Stimulated activated naive CD8-positive, alpha-beta T cell treated with anti-CD3 and anti-CD28 coated beads, Interleukin-15, Interleukin-2, amounts not matched to agents 100 U/mL and 50 U/mL, for 24 hours (primary cell): ENCODE measurements around the gene TMEM161A.
"Not testable (repeated sequence)": the region's sequence is repeated elsewhere in the genome, so short reads cannot be mapped to it uniquely, and the experiment has no call there.

Source experiments
- ATAC-seq: fragments of 150-1000 bp; cut with Tn5 transposase; one replicate; pipeline ENCODE4 v1.10.0; 2021
- DNase-seq: peaks from one replicate; pipeline ENCODE4 v3.0.0; 2021

The TMEM161A gene

DNA sequence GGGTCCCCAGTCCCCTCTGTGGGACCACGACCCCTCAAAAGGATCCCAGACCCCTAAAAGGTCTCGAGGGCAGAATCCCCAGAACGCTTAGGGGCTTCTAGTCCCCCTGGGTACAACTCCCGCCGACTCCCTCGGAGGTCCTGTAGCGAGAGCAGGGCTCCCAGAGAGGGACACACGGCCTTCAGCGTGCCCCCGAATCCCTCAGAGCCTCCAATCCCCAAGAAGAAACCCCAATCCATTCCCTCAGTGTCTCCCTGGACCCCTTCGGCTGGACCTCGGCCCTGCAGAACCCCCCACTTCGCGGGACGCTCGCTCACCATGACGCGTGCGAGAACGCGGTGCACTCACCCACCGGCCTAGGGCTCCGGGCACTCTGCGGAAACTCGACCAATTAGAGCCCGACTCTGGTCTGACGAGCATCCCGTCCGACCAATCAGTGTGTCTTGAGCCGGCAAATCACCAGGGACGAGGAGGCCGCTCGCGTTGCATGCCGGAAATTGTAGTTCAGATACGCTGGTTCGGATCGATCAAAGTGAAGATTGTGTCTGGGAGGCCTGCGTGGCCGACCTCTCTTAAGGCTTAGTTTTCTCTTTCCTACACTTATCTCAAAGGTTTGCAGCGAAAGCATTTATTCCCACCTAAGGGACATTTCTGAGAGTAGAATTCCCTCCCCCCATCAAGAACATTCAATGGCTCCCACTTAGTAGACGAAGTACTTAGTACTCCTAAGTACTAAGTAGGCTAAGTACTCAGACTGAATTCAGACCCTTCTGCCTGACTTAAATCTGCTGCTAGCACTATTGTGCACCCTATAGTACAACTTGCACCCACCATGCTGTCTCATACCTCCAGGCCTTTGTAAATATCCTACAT is at the start of gene TMEM161A:
TSS of gene TMEM161A (minus strand) at position 370 of the 873 bp plus-strand sequence. CDS start at position 320, 50 bp downstream.
- DNase-seq (peak; percentile 96), ATAC-seq (peak; percentile 100)

DNA sequence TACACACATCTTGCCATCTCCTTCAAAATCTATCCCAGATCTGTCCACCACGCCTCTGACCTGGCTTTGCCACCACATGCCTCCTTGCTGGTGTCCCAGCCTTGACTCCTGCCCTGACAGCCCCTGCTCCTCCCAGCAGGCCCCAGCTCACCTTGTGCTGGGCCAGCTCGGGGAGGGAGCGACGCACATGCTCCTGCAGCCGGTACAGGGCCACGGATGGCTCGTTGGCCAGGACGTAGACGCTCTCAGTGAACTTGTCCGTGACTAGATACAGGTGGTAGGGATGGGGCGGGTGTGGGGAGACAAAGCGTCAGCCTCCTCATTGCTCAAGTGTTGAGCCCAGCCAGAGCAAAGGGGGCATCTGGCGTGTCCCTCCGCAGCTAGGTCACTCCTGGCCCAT is 48.5 kb upstream of the TMEM161A start:
- ATAC-seq (no peak), DNase-seq (no peak)

DNA sequence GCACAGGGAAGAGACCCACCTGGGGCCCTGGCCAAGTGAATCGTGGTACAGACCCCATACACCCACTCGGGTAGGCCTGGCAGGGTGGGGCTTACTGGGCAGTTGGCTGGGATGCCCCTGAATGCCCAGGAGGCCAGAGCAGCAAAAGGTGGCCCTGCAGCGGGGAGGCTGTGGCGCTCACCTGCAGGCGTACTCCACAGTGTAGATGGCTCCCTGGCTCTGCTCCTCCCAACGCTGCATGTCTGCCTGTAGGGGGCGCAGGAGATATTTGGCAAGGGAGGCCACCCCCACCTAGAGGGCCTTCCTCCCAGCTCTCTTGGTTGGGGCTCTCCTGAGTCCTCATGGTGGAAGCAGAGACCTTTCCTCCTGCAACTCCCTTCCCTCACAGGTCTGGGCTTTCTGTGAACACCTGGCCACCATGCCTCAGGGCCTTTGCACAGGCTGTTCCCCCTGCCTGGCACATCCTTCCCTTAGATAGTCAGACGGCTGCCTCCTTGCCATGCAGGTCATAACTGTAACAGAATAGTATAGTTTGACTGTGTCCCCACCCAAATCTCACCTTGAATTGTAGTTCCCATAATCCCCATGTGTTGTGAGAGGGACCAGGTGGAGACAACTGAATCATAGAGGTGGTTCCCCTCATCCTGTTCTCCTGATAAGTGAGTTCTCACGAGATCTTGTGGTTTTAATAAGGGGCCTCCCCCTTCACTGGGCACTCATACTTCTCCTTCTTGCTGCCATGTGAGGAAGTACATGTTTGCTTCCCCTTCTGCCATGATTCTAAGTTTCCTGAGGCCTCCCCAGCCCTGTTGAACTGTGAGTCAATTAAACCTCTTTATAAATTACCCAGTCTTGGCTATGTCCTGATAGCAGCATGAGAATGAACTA is 47.8 kb upstream of the TMEM161A start:
- ATAC-seq: peak; percentile 87
- DNase-seq: peak; percentile 76

DNA sequence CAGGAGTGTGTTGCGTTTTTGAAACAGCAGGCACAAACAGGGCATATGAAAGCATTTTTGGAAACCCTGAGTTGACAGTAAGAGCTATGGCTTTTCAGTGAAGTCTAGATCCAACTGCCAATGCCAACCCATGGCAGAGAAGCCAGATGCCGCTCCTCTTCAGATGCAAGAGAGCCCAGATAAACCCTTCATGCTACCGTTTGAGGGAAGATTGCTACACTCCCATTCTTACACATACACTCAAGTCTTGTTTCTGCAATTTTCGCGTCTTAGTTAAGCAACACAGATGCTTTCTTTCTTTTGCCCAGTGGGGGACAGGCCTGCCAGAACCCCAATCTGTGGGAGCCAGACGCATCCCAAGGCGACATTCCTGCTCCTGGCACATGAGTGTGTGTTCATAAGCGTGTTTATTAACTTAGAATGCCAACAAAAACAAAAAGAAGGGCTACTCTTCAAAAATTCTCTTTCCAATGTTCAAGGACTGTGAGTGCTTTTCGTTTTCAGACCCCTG is 43.3 kb upstream of the TMEM161A start:
- DNase-seq (no peak), ATAC-seq (no peak)

DNA sequence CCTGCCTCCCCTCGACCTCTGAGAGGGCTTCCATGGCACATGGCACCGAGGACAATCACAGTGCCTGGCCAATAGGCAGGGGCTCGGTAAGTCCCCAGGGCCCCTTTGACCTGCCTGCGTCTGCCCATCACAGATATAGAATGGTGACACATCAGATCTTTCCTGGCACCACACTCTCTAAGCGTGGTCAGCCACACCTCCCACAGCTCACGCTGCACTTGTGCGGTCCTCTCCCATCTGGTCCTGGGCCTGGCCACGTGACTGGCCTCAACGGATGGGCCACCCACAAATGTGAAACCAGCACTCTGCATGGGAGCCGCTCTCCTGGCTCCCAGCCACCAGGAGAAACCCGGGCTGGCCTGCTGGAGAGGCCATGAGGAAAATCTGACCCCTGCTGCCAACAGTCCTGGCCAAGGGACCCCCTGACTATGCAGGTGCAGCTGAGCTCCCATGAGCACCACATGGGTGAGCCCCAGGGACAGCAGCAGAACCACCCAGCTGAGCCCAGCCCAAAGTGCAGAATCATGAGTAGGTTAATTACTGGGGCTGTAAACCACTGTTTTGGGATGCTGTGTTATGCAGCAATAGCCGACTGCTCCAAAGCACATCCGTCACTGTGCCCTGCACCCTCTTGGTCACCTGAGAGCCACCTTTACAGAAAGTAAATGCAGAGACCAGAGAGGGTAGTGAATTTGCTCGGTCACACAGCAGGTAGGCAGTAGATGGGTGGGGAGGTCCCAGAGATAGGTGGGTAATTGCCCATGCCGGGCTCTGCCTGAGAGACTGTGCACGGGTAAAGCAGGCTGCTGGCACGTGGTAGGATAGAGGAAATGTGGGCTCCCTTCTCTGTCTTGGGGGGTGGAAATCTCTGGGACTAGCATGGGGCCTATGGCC is 41.5 kb upstream of the TMEM161A start:
- DNase-seq: no peak
- ATAC-seq: peak; percentile 11

DNA sequence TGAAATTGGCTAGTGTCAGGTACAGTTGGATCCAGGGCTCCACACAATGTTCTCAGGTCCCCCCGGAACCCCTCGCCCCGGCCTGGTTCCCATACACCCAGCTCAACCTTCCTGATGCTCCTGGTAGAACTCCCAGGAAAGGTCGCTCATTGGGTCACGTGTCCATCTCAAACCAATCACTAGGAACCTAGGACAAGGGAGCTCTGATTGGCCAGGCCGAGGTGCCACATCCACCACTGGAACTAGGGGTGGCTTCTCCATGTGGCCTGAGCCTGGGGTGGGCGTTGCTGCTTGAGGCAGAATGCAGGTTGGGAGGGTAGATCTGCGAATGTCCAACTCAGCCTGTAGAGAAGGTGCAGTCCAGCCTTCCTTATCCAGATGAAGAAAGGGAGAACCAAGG is 38.7 kb upstream of the TMEM161A start:
- DNase-seq (no peak), ATAC-seq (no peak)

DNA sequence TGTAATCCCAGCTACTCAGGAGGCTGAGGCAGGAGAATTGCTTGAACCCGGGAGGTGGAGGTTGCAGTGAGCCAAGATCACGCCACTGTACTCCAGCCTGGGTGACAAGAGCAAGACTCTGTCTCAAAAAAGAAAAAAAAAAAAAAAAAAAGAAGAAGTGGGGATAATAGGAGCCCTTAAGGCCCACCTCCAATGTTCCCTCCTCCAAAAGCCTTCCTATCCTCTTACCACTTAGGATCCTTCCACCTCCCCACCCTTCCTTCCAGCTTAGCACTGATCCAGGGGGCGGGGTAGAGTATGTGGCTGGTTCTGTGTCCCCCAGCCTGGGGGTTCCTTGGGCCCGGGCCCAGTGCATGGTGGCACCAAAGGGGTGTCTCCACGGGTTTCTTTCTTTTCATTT is 35.0 kb upstream of the TMEM161A start:
- DNase-seq, ATAC-seq: not testable (repeated sequence)

DNA sequence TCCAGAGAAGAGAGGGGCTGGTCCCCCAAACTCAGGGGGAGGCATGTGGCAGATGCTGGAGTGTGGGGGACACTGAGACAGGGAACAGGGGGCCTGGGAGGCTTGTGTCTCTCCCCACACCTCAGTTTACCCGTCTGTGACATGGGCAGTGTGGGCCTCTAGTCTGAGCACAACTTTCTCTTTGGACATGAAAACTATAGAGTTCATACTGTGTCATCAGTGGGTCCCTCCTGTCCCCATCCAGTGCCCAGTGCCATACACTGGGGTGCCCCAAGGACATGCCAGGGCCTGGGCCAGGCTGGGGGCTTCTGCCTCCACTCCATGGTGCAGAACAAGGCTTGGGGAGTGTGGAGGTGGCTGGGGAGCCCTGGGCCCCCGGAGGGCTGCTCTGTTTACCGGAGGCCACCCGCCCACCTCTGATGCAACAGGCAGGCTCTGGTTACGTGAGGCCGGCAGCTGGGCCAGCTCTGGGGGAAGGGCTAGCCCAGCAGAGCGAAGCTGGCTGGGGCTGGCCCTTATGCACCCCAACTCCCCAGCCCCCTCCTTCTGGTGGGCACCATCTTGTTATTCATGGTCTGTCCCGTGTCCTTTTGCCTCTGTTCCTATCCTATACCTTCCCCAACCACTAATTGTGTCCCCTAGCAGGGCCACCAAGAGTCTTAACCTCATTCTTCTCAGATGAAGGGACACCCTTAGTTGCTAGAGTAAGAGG is 33.7 kb upstream of the TMEM161A start:
- ATAC-seq: no peak
- DNase-seq: no peak

DNA sequence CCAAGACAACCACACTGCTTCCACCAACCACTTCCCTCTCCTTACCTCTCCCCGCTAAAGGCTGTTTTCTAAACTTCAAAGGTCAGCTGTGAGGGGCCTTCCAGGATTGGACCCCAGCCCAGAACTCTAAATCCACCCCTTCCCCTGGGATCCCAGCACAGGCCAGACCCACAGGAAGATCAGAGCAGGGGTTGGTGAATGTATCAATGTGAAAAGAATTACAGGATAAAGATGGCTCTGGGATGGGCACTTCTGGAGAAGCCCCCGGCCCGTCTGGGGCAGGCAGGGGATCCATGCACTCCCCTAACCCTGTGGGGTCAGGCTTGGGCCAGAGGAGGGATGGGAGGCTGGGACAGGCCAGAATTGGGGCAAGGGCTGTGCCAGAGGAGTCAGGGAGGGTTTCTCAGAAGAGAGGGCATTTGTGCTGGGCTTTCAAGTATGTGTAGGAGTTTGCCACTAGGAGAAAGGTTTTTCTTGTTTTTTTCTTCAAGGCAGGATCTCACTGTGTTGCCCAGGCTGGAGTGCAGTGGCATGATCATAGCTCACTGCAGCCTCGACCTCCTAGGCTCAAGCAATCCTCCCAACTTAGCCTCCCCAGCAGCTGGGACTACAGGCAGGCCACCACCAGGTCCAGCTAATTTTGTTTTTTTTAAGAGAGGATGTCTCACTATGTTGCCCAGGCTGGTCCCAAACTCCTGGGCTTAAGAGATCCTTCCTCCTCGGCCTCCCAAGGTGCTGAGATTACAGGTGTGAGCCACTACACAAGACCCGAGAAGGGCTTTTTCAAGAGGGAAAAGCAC is 32.8 kb upstream of the TMEM161A start:
- no peak for DNase-seq
- no peak for ATAC-seq

DNA sequence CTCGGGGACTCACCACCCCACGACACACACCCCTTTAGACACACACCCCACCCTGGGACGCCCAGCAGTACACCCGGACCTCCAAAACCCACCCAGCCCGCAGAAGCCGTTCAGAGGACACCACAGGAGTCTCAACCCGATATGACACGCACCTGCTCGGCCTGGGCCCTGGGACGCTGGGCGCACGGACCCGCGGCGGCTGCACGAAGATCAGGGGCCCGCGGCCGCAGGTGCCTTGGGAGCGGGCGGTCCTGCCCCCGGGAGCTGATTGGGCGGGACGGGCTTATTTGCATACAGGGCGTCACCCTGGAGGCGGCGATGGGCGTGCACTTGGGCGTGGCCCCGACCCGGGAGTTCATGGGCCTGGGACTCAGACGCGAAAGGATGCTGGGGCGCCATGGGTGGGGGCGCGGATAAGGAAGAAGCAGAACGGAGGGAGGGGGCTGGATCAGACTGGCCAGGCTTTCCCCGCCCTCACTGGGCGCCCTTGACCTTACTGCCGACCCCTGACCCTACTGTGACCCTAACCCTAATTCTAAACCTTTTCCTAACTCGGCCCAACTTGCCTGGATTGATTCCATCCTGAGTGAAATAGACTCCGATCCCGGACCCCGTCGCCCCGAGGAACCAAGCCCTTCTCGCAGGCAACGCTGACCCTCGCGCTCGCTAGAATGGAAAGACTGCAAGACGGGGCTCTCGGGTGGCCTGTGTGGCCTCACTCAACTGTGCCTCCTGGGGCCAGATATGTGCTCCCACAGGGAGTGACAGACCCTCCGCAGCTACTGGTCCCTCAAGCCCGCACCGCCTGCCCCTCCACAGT is 32.0 kb upstream of the TMEM161A start, which contains the start of gene MEF2B:
TSS of gene MEF2B (minus strand) at position 211 of the 820 bp plus-strand sequence. CDS start 19,528 bp downstream, outside the sequence.
- DNase-seq (peak; percentile 81), ATAC-seq (peak; percentile 84)

DNA sequence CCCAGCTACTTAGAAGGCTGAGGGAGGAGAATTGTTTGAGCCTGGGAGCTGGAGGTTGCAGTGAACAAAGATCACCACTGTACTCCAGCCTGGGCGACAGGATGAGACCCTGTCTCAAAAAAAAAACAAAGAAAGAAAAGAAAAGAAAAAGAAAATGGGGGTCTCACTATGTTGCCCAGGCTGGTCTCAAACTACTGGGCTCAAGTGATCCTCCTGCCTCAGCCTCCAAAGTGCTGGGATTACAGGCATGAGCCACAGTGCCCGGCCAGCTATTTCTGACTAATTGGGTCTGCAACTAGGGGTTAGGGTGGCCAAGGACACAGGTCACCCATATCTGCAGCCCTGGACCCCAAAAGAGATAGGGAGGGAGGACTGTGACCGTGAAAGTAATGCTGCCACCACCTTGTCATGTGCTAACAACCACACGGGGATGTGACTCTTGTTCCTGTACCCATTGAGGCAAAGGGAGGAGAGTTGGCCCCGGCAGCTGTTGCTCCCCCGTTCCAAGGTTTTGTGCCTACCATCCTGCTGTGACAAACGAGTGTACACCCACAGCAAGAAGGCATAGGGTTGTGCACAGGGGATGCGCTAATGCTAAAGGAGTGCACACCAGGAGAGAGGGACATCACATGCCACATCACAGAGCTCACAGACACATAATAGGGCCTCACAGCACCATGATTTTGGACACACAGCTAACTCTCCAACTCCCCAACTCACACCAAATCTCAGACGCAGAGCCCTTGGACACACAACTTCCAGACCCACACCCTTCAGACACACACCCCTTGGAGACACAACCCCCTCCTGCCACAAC is 31.2 kb upstream of the TMEM161A start:
- DNase-seq: no peak

DNA sequence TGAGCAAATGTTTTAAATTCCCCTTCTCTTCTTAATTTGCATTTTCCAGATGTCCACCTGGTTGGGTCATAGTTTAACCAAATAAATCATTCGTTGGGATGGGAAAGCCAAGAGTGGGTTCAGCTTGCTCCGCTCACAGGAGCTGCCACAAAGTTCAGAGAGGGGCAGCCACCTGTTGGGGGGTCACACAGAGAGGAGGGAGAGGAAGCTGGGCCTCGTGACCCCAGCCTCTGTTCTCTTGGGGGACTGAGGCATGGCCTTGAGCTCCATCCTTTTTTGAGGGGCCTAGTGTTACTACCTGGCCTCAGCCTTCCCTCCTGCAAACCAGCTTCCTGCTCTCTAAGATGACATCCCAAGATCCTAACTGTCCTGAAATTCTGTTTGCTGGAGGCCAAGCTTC is 29.3 kb upstream of the TMEM161A start:
- ATAC-seq: no peak
- no peak for DNase-seq

More for the DNA sequence above, 31.2 kb upstream of the TMEM161A start:
- ATAC-seq: no peak

DNA sequence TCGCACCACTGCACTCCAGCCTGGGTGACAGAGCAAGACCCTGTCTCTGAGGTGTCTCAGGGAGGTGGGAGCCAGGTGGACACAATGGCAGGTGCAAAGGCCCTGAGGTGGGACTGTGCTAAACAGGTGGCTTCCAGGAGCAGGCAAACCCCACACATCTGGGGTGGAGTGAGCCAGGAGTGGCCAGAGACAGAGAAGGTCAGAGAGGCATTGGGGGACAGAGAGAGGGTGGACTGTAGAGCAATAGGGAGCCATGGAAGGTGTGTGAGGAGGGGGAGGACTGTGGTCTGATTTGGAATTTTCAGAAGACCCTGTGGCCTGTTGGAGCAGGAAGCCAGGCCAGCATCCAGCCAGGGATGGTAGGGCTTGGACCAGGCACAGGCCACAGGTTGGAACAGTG is 27.1 kb upstream of the TMEM161A start:
- no peak for ATAC-seq
- no peak for DNase-seq

DNA sequence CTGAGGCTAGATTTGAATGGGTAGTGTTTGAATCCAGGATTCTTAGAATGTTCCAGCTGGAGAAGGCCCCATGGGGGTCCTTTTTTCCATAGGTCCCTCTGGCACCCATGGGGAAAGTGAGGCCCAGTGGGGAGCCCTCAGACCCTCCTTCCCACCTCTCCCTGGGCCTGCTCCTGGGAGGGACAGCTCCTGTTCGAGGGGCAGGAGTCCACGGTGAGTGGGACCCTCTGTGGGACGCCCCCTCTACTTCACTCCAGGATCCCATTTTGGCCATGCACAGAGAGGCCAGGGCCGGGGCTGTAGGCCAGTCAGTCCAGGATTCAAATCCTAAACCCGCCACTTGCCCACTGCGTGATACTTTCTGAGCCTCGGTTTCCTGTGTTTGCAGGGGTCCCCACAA is 24.2 kb upstream of the TMEM161A start:
- ATAC-seq (no peak), DNase-seq (no peak)

DNA sequence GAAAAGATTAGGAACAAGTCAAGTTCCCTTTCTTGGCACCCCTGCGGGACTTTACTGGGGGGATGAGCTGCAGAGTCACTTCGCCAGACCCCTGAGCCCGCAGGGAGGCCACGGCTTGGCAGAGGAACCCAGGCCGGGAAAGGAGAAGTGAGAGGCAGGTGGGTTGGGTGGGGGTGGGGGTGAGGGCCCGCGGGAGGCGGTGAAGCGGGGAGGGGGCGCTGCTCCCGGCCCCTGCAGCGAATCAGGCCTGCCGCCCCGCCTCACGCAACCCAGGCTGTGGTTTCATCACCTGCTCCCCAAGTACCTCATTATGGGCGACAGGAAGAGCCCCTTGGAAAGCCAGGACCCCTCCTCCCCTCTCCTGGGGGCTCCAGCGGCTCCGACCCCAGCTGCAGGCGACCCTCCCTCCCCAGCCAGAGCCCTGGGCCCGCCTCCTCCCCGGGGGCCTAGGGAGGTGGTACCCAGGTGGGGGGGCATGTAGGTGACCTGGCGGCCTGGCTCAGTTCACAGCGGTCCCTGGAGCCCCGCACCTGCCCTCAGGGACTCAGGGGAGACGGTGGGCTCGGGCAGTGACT is 22.3 kb upstream of the TMEM161A start:
- ATAC-seq (no peak), DNase-seq (peak; percentile 18)

DNA sequence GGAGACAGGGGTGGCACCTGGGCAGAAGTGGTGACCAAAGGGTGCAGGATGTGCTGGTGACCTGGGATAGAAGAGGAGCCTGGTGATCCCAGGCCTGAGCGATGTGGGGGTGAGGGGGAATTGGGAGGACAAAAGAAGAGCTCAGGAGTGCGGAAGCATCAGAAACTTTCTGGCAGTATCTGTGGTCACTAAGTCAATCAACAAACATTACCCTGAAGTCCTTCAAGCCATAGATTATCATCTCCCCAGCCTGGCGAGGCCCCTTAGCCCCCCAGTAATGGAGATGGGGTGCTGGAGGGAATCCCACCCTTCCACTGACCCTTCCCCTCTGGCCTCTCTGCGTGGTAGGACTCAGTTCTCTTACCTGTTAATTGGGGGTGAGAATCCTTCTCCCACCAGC is 21.3 kb upstream of the TMEM161A start:
- ATAC-seq: no peak
- DNase-seq: no peak

DNA sequence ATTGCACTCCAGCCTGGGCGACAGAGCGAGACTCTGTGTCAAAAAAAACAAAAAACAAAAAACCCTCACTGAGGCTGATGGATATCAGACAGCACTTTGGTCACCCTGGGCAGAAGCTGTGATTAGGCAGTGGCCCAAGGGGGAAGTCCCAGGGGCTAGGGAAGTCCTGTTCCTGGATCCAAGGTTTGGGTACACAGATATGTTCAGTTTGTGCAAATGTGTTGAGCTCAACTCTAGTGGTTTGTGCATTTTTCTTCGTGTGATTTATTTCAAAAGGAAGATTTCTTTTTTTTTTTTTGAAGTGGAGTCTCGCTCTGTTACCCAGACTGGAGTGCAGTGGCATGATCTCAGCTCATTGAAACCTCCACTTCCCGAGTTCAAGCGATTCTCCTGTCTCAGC is 19.5 kb upstream of the TMEM161A start:
- no peak for ATAC-seq

More for the DNA sequence above, 19.5 kb upstream of the TMEM161A start:
- no peak for DNase-seq
